Retinal pigment epithelial cell (primary cell): Measurements from ENCODE around the gene MED28.

Source experiments
- DNase-seq: peaks from one replicate; pipeline ENCODE4 v3.0.0-alpha.2; 2010; ENCODE audit warnings: low read depth
- H3K4me3 ChIP-seq: 2 replicates; pipeline ENCODE4 v1.5.1; 2011; ENCODE audit warnings: mild to moderate bottlenecking, low read length, control low read depth, moderate library complexity
- TF ChIP-seq, protein P1 (sequence below): conservative IDR thresholded peaks from 2 replicates; pipeline ENCODE4 v1.5.1; 2011; ENCODE audit warnings: low read depth, low read length, control low read depth, inconsistent platforms

Gene MED28

DNA sequence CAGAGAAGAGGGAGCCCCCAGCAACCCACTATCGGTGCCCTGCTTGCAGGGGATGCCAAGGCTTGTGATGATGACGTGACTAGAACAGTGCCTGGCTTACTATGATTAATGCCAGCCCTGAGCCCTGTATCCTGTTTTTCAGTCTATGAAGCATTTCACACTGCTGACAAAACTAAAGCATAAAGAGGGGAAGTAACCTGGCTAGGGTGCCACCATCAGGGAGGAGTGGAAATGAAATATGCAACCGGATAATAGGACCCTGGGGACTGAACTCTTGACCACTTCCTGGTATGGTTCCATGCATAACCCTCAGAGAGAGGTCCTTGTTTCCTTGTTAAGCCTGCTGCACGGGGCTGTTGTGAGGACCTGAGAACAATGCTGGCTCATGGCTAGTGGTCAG is 50.3 kb downstream of the MED28 start:
- TF ChIP-seq, protein P1, sequence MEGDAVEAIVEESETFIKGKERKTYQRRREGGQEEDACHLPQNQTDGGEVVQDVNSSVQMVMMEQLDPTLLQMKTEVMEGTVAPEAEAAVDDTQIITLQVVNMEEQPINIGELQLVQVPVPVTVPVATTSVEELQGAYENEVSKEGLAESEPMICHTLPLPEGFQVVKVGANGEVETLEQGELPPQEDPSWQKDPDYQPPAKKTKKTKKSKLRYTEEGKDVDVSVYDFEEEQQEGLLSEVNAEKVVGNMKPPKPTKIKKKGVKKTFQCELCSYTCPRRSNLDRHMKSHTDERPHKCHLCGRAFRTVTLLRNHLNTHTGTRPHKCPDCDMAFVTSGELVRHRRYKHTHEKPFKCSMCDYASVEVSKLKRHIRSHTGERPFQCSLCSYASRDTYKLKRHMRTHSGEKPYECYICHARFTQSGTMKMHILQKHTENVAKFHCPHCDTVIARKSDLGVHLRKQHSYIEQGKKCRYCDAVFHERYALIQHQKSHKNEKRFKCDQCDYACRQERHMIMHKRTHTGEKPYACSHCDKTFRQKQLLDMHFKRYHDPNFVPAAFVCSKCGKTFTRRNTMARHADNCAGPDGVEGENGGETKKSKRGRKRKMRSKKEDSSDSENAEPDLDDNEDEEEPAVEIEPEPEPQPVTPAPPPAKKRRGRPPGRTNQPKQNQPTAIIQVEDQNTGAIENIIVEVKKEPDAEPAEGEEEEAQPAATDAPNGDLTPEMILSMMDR: no peak
- no peak overlapping the region for H3K4me3 ChIP-seq
- no peak for DNase-seq

DNA sequence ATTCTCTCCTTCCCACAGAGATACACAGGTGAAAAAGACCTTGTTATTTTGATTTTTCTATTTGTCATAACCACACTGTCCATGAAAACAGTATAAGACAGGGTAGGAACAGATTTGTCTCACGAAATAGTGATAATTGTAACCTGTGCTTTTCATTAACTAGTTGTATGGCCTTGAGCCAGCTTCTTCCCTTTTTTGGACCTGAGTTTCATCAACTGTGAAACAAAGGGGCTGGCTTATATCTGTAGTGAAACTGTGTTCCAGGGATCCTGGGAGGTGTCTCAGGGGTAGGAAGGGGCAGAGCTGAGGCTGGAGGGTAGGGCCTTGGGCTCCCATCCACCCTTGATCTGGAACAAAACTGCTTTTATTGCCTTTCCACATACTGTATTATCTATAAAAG is 50.9 kb downstream of the MED28 start:
- TF ChIP-seq, protein P1: no peak
- no peak for DNase-seq

DNA sequence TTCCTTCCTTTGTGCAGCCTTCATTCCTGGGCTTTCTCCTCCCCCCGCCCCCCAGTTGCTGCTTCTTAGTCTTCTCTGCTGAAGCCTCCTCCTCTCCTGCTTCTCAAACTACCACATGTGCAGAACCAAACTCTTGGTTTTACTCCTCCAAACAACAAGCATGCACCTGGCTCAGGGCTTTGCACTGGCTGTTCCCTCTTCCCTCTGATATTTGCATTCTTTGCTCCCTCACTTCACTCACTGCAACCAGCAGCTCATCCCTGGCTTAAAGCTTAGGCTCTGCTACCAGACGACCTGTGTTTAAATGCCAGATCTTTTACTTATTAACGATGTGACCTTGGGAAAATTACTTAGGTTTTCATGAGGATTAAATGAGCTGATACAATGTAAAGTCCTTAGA is 51.4 kb downstream of the MED28 start:
- no peak for DNase-seq
- TF ChIP-seq, protein P1: no peak
- H3K4me3 ChIP-seq: no peak overlapping the region

More for the DNA sequence above, 50.9 kb downstream of the MED28 start:
- H3K4me3 ChIP-seq: no peak overlapping the region

DNA sequence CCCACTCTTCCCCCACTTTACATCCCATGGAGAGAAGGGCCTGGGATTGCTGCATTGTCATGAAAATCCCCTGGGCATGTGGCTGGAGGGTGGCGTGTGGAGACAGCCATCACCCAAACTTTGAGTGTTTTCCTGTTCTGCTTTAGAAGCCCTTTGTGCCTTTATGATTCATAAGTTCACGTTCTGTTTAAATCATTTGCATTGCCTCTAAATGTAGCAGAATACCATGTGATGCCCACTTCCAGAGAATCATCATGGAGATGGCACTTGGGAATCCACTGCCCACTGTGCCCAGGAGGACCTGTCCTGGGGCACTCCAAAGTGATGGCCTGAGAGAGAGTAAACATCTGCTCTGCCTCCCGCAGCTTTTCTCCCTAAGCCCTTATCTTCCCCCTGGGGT is 52.8 kb downstream of the MED28 start:
- TF ChIP-seq, protein P1: no peak
- H3K4me3 ChIP-seq: no peak overlapping the region
- no peak for DNase-seq

DNA sequence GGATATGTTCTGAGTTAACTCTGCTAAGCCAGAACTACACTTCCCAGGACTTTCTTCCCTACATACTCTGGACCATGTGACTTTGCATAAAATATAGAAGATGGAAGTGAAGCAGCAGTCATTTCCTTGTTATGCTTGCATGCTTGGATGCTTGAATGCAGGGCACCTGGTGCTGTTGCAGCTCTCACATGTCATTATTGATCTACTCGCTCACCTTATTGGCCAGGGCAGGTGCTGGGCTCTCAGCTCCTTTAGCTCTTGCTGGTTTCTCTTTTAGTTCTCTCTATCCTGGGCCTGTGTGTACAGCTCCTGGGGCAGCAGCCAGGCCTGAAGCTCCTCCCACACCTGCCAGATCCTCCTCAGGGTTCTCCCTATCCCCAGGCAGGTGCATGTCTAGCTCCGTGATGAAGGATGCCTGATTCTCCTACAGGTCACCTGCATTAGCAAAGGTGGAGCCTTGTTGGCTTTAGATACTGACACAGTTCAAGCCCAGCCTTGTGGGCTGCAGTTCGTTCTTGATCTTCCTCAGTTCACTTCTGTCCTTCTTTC is 53.3 kb downstream of the MED28 start:
- no peak overlapping the region for H3K4me3 ChIP-seq
- TF ChIP-seq, protein P1: no peak
- DNase-seq: no peak

DNA sequence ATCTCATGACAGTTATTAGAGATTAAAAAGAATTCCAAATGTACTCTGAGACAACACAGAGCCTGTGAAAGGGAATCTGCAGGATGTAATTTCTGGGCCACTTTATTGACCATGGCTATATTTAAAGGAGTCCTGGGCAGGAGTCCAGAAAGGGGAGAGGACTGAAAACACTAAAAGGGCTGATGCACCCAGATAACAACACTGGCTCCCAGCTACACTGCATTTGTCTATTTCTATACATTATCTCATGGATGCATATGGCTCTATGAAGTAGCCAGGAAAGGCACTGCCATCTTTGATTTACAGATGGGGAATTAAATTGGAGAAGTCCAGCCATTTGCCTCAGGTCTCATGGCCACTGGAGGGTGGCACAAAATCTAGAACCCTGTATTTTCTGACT is 56.0 kb downstream of the MED28 start:
- TF ChIP-seq, protein P1: no peak
- DNase-seq: no peak
- no peak overlapping the region for H3K4me3 ChIP-seq

DNA sequence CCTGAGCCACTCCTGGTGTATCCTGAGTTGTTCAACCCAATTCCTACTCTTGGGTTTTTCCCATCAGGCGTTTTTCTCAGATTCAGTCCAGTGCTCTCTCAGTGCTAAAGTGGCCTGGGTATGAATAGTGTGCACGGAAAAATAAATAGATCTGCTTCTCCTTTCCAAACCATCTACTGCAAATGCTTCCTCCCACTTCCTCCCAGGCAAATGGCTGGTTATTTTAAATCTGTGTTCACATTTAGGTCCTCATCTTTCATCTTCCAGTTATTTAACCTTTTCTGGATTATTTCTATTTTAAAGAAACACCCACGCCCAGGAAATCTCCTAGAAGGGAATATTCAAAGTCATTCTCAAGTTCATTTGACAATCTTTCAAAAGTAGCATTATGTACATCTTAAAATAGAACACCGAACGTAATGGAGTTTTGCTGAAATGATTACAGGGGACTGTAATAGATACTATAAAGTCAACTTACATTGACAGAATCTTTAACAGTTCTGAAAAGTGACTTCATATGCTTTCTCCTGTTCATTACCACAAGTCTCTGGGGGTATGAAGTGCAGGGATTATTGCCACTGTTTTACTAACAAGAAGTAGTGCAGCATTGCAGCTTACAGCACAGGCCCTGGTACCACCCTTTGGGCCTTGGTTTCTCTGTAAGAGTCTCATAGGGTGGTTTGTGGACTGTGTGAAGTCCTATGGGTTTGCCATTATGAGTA is 66.3 kb downstream of the MED28 start:
- TF ChIP-seq, protein P1: no peak
- no peak overlapping the region for H3K4me3 ChIP-seq
- no peak for DNase-seq
